PC-3 (cell line): Measurements from ENCODE around the gene SHISA8. TPM values are rescaled to one million over a fixed set of nuclear protein-coding genes. Genes with fewer than 3 reads are reported as not detected.

Source experiments
- ATAC-seq: fragments of 200-7000 bp; cut with Tn5 transposase; 2 replicates; pipeline ENCODE4 v1.9.1; 2020; ENCODE audit warnings: mild to moderate bottlenecking, moderate library complexity
- BruUV-seq: library from RNA; stranded (reverse); fragments of 400-500 nt; replicated peaks from 2 replicates; lab custom pipeline; 2021; lab: Mats Ljungman, UMichigan
- CTCF ChIA-PET: fragments of 300-600 bp; sonication (Branson Sonifier 250); formaldehyde crosslinking; loops from one replicate; lab custom pipeline; 2022; ENCODE audit warnings: antibody characterized with exemption; lab: Charles Lee
- POLR2A ChIA-PET: fragments of 300-600 bp; sonication (Branson Sonifier 250); formaldehyde crosslinking; loops from one replicate; lab custom pipeline; 2022; ENCODE audit warnings: antibody characterized with exemption; ENCODE audit not compliant: unreplicated experiment; lab: Charles Lee
- DNase-seq: peaks from one replicate; pipeline ENCODE4 v3.0.0-alpha.2; 2015
- H2AFZ ChIP-seq: fragments of 300-600 bp; sonication (generic); 2 replicates; pipeline ENCODE4 v1.6.0; 2016; ENCODE audit warnings: antibody characterized with exemption, low read length
- H3F3A ChIP-seq: fragments of 300-600 bp; sonication (generic); one replicate; pipeline ENCODE4 v1.6.0; 2017; ENCODE audit warnings: antibody characterized with exemption, low read length, control low read depth, mild to moderate bottlenecking; ENCODE audit not compliant: unreplicated experiment
- H3K27ac ChIP-seq: fragments of 300-600 bp; sonication (generic); 2 replicates; pipeline ENCODE4 v1.5.1; 2016; ENCODE audit warnings: mild to moderate bottlenecking, low read length
- H3K27me3 ChIP-seq: fragments of 300-600 bp; sonication (generic); 2 replicates; pipeline ENCODE4 v1.6.1; 2016; ENCODE audit warnings: low read length, mixed read lengths
- H3K36me3 ChIP-seq: fragments of 300-600 bp; sonication (generic); 2 replicates; pipeline ENCODE4 v1.6.1; 2016; ENCODE audit warnings: low read depth, mixed run types, low read length, mixed read lengths
- H3K4me1 ChIP-seq: fragments of 300-600 bp; sonication (generic); 2 replicates; pipeline ENCODE4 v1.5.1; 2016; ENCODE audit warnings: low read length; ENCODE audit not compliant: insufficient read depth
- H3K4me2 ChIP-seq: fragments of 300-600 bp; sonication (generic); 2 replicates; pipeline ENCODE4 v1.6.0; 2016; ENCODE audit warnings: low read length
- H3K4me3 ChIP-seq: fragments of 300-600 bp; sonication (generic); 2 replicates; pipeline ENCODE4 v1.5.1; 2016; ENCODE audit warnings: mild to moderate bottlenecking, low read length, mixed read lengths
- H3K79me2 ChIP-seq: fragments of 300-600 bp; sonication (generic); 2 replicates; pipeline ENCODE4 v1.6.1; 2017; ENCODE audit warnings: low read length, mixed read lengths
- H3K9ac ChIP-seq: fragments of 300-600 bp; sonication (generic); 2 replicates; pipeline ENCODE4 v1.6.0; 2016; ENCODE audit warnings: mild to moderate bottlenecking, low read length
- H3K9me2 ChIP-seq: fragments of 300-600 bp; sonication (generic); replicated peaks from 2 replicates; pipeline ENCODE4 v1.6.1; 2016; ENCODE audit warnings: mixed run types, low read length, mixed read lengths
- H3K9me3 ChIP-seq: fragments of 300-600 bp; sonication (generic); 2 replicates; pipeline ENCODE4 v1.6.1; 2016; ENCODE audit warnings: low read length, mixed read lengths
- H4K20me1 ChIP-seq: fragments of 300-600 bp; sonication (generic); 2 replicates; pipeline ENCODE4 v1.6.1; 2016; ENCODE audit warnings: low read length, mixed read lengths
- EZH2 ChIP-seq: fragments of 300-600 bp; sonication (generic); IDR thresholded peaks from one replicate; pipeline ENCODE4 v1.6.1; 2017; ENCODE audit warnings: antibody characterized with exemption, mild to moderate bottlenecking, low read length; ENCODE audit not compliant: unreplicated experiment
- EZH2phosphoT487 ChIP-seq: fragments of 300-600 bp; sonication (generic); IDR thresholded peaks from 2 replicates; pipeline ENCODE4 v1.6.1; 2018; ENCODE audit warnings: mild to moderate bottlenecking, antibody characterized with exemption, low read length, borderline replicate concordance
- intact Hi-C: fragments of 100-400 bp; cut with micrococcal nuclease; formaldehyde crosslinking; loops from 2 replicates; pipeline ENCODE4 v1.9.0; 2023
- total RNA-seq: library from RNA; depleted of rRNA; stranded (reverse); fragments of >200 nt; gene quantifications from 2 replicates; pipeline ENCODE4 v1.2.3, GENCODE V29; 2014
- TF ChIP-seq, protein P1 (sequence below): fragments of 300-600 bp; sonication (generic); conservative IDR thresholded peaks from 2 replicates; pipeline ENCODE4 v1.5.1; 2017; ENCODE audit warnings: antibody characterized with exemption, low read depth, mild to moderate bottlenecking, low read length

The SHISA8 gene
- total RNA-seq, 1 experiment from 2014 or later, result not detected

DNA sequence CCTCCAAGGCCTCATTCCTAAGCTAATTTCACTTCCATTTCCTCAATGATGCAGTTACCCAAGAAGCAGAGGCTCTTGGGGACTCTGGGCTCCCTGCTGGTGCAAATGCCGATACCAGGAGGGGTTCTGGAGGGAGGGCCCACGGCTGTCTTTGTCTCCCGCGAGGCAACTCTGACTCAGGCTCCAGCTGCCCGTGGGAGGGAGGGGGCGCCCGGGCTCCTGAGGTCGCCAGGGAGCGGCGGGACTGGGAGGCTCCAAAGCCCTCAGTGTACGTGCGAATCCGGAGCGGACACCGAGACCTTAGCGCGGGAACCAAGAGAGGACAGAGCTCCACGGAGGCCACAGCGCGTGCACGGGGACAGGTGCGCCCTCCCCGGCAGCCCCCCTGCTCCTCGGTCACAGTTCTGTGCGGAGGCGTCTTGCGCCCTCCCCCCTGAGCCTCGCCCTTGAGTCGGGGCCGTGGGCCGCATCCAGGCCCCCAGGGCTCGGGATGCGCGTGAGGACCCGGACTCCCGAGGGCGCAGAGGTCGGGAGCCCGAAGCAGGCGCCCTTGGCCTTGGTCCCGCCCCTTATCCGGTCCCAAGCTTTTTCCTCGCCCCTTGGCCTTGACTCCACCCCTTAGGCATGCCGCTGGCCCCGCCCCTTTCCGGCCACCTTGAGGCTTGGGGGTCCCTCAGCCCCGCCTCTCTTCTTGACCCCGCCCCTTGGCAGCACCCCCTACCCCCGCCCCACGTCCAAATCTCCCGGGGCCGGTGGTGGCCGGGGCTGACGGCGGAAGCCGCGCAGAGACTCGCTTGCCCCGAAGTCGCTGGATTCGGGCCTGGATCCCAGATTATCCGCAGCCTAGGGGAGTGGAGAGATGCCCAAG is 4.7 kb upstream of the SHISA8 start:
- Histone ChIP-seq H3K27ac (no peak overlapping the region), H3K27me3 (no peaks in the 10 kb centered on the region), H3K4me2 (no peak overlapping the region), H3K79me2 (no peaks in the 10 kb centered on the region), H3K36me3 (no peaks in the 10 kb centered on the region), H3K4me1 (peaks cover 6% of the 10 kb centered on the region), H4K20me1 (no peaks in the 10 kb centered on the region), H3F3A (no peaks in the 10 kb centered on the region), H2AFZ (no peak overlapping the region), H3K9me3 (no peaks in the 10 kb centered on the region), H3K9ac (no peak overlapping the region), H3K9me2 (no peaks in the 10 kb centered on the region), H3K4me3 (no peak overlapping the region)
- ATAC-seq, result no peak
- TF ChIP-seq, protein P1, sequence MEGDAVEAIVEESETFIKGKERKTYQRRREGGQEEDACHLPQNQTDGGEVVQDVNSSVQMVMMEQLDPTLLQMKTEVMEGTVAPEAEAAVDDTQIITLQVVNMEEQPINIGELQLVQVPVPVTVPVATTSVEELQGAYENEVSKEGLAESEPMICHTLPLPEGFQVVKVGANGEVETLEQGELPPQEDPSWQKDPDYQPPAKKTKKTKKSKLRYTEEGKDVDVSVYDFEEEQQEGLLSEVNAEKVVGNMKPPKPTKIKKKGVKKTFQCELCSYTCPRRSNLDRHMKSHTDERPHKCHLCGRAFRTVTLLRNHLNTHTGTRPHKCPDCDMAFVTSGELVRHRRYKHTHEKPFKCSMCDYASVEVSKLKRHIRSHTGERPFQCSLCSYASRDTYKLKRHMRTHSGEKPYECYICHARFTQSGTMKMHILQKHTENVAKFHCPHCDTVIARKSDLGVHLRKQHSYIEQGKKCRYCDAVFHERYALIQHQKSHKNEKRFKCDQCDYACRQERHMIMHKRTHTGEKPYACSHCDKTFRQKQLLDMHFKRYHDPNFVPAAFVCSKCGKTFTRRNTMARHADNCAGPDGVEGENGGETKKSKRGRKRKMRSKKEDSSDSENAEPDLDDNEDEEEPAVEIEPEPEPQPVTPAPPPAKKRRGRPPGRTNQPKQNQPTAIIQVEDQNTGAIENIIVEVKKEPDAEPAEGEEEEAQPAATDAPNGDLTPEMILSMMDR, result no peak
- no peak for TF ChIP-seq EZH2
- TF ChIP-seq EZH2phosphoT487, result no peak
- POLR2A ChIA-PET, result no interaction called here
- CTCF ChIA-PET, result no interaction called here
- BruUV-seq, result no TSS peak
- intact Hi-C loops, result no loop called here
- no peak for DNase-seq

DNA sequence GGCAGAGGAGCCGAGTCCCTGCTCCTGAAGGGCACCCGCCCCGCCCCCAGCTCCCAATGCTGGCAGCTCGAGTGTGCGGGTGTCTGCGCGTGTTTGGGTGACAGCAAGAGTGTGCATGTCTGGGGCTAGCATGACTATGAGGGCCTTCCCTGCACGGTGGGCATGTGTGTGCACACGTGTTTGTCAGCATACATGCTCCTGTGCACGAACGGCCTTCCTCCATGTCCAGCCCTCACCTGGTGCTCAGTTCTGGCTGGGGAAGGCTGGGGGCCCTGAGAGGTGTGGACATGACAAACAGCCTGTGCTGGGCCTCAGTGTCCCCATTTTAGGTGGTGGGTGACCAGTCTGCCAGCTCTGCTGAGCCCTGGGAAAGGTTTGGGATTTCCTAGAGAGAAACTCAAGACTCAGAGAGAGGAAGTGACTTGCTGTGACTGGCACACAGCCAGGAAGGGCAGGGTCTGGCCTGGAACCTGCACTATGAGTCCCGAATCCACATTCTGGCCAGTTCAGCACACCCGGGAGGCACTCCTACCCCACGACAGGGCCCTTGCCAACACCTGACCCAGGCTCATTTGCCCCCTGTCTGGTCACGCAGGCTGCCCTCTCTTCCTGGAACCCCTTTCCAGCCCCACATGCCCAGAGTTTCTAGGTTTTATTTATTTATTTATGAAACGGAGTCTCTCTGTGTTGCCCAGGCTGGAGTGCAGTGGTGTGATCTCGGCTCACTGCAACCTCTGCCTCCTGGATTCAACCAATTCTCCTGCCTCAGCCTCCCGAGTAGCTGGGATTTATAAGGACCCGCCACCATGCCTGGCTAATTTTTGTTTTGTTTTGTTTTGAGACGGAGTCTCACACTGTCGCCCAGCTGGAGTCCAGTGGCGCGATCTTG is 3.3 kb upstream of the SHISA8 start:
- Histone ChIP-seq H2AFZ (no peak overlapping the region), H3K9ac (no peak overlapping the region), H3K9me3 (no peaks in the 10 kb centered on the region), H3F3A (no peaks in the 10 kb centered on the region), H3K27ac (no peak overlapping the region), H3K36me3 (no peaks in the 10 kb centered on the region), H3K79me2 (no peaks in the 10 kb centered on the region), H3K4me1 (peaks cover 6% of the 10 kb centered on the region), H4K20me1 (no peaks in the 10 kb centered on the region), H3K9me2 (no peaks in the 10 kb centered on the region), H3K27me3 (no peaks in the 10 kb centered on the region), H3K4me3 (no peak overlapping the region), H3K4me2 (peak overlapping the region; percentile 48)
- ChIA-PET CTCF (no interaction called here), POLR2A (no interaction called here)
- TF ChIP-seq, protein P1, result no peak
- TF ChIP-seq EZH2phosphoT487 (no peak), EZH2 (no peak)
- DNase-seq (peak; percentile 63), ATAC-seq (peak; percentile 64)
- intact Hi-C loops, result no loop called here
- no TSS peak for BruUV-seq
